Suprapubic skin (tissue), 3 donors: ENCODE results near the gene MAP3K10.

ENCODE experiments used
- CTCF ChIP-seq, 2 donors: fragments of 200-600 bp in 1 of 2; fragments of 450-650 bp in 1 of 2; sonication (generic) in 1 of 2; IDR thresholded peaks; one replicate each; pipeline ENCODE4 v1.5.1; 2016 to 2019; ENCODE audit warnings: antibody characterized with exemption in 2 of 2, mild to moderate bottlenecking in 1 of 2, moderate library complexity in 1 of 2
- EP300 ChIP-seq: sonication (generic); formaldehyde crosslinking; IDR thresholded peaks from one replicate; pipeline ENCODE4 v1.6.1; 2017; ENCODE audit warnings: antibody characterized with exemption
- POLR2A ChIP-seq, 2 donors: fragments of 450-650 bp; IDR thresholded peaks; one replicate each; pipeline ENCODE4 v1.6.1; 2017; ENCODE audit warnings: antibody characterized with exemption in 2 of 2, mild to moderate bottlenecking in 2 of 2, moderate library complexity in 2 of 2

GRCh38 chr19:40221858-40222619, 30.8 kb downstream of the MAP3K10 start:
- TF ChIP-seq POLR2A (IDR thresholded peaks at IDR 0.05): no peak
- TF ChIP-seq EP300: no peak
- TF ChIP-seq CTCF (IDR thresholded peaks at IDR 0.05): peak; percentile 85 to 95
